Endothelial cell of umbilical vein (primary cell): ENCODE measurements around the gene VIPAS39.

Experiments
- CTCF ChIP-seq, 2 donors: IDR thresholded peaks; 1 replicate in 1 of 2; 2 replicates in 1 of 2; pipeline ENCODE4 v1.5.1; 2011; ENCODE audit warnings: low read length in 2 of 2, mild to moderate bottlenecking in 2 of 2, moderate library complexity in 2 of 2, control low read depth in 1 of 2, inconsistent platforms in 1 of 2, low read depth in 1 of 2; ENCODE audit not compliant: insufficient read depth in 1 of 2; ENCODE audit errors: extremely low read depth in 1 of 2
- POLR2AphosphoS5 ChIP-seq: IDR thresholded peaks from 2 replicates; pipeline ENCODE4 v1.6.1; 2012; ENCODE audit warnings: low read depth, mild to moderate bottlenecking, control low read depth, low read length, moderate library complexity; ENCODE audit not compliant: insufficient read depth

- TF ChIP-seq CTCF (IDR thresholded peaks at IDR 0.05; ENCODE audit: extremely low read depth in 1 of 2, insufficient read depth in 1 of 2, low read depth in 1 of 2, low read length in 2 of 2) (no peak), POLR2AphosphoS5 (no peak)
Measured at GRCh38 chr14:77498120-77498979, 40.9 kb upstream of the VIPAS39 start, which contains the start of gene ISM2.
